Skeletal muscle satellite cell (primary cell): ENCODE measurements around the gene PLCB1.
"Not testable (repeated sequence)": the region's sequence is repeated elsewhere in the genome, so short reads cannot be mapped to it uniquely, and the experiment has no call there.

Experiments
- H3K27me3 ChIP-seq: 2 replicates; pipeline ENCODE4 v1.7.0; 2013; ENCODE audit warnings: low read length; ENCODE audit not compliant: control insufficient read depth, insufficient read depth
- H3K36me3 ChIP-seq: 2 replicates; pipeline ENCODE4 v1.7.0; 2013; ENCODE audit warnings: mild to moderate bottlenecking, control low read depth, low read length; ENCODE audit not compliant: insufficient read depth
- H3K4me1 ChIP-seq: 2 replicates; pipeline ENCODE4 v1.7.0; 2013; ENCODE audit warnings: low read length; ENCODE audit not compliant: control insufficient read depth, insufficient read depth
- H3K4me2 ChIP-seq: 2 replicates; pipeline ENCODE4 v1.7.0; 2013; ENCODE audit warnings: mild to moderate bottlenecking, low read length
- H3K4me3 ChIP-seq: 2 replicates; pipeline ENCODE4 v1.7.0; 2013; ENCODE audit warnings: low read length
- H3K9ac ChIP-seq: 2 replicates; pipeline ENCODE4 v1.7.0; 2013; ENCODE audit warnings: mild to moderate bottlenecking, low read depth, low read length, moderate library complexity
- H3K9me3 ChIP-seq: replicated peaks from 2 replicates; pipeline ENCODE4 v1.7.0; 2013; ENCODE audit warnings: mild to moderate bottlenecking, control low read depth, low read length

PLCB1 gene

GRCh38 chr20:8428988-8429387 lies 296.9 kb downstream of the PLCB1 start:
- Histone ChIP-seq H3K9ac (no peak overlapping the region), H3K36me3 (no peaks in the 10 kb centered on the region), H3K4me2 (no peak overlapping the region)

GRCh38 chr20:8431538-8432434 lies 299.7 kb downstream of the PLCB1 start:
- no peaks in the 10 kb centered on the region for H3K4me1 ChIP-seq
- H3K4me3 ChIP-seq = no peak overlapping the region
- H3K36me3 ChIP-seq = no peaks in the 10 kb centered on the region
- no peak overlapping the region for H3K9ac ChIP-seq
- no peaks in the 10 kb centered on the region for H3K27me3 ChIP-seq
- no peaks in the 10 kb centered on the region for H3K9me3 ChIP-seq
- no peak overlapping the region for H3K4me2 ChIP-seq

More at GRCh38 chr20:8428988-8429387, 296.9 kb downstream of the PLCB1 start:
- H3K9me3 ChIP-seq = no peaks in the 10 kb centered on the region
- peaks cover 2% of the 10 kb centered on the region for H3K4me1 ChIP-seq
- no peaks in the 10 kb centered on the region for H3K27me3 ChIP-seq
- H3K4me3 ChIP-seq = no peak overlapping the region

- Histone ChIP-seq H3K27me3 (no peaks in the 10 kb centered on the region), H3K9ac (no peak overlapping the region), H3K4me1 (no peaks in the 10 kb centered on the region), H3K4me2 (no peak overlapping the region), H3K36me3 (no peaks in the 10 kb centered on the region), H3K9me3 (no peaks in the 10 kb centered on the region), H3K4me3 (no peak overlapping the region)
These were observed 300.5 kb downstream of the PLCB1 start for GRCh38 chr20:8432435-8433148.

- H3K4me3 ChIP-seq = no peak overlapping the region
- no peak overlapping the region for H3K4me2 ChIP-seq
- no peaks in the 10 kb centered on the region for H3K36me3 ChIP-seq
- H3K27me3 ChIP-seq = no peaks in the 10 kb centered on the region
- no peaks in the 10 kb centered on the region for H3K9me3 ChIP-seq
- H3K9ac ChIP-seq = no peak overlapping the region
- H3K4me1 ChIP-seq = no peaks in the 10 kb centered on the region
These were observed 301.2 kb downstream of the PLCB1 start for GRCh38 chr20:8433291-8433690.

- Histone ChIP-seq H3K9me3 (no peaks in the 10 kb centered on the region), H3K27me3 (no peaks in the 10 kb centered on the region), H3K4me1 (no peaks in the 10 kb centered on the region), H3K4me2 (no peak overlapping the region), H3K4me3 (no peak overlapping the region), H3K36me3 (no peaks in the 10 kb centered on the region), H3K9ac (no peak overlapping the region)
These were observed 302.3 kb downstream of the PLCB1 start for GRCh38 chr20:8434326-8434876.

- no peaks in the 10 kb centered on the region for H3K4me1 ChIP-seq
- H3K4me3 ChIP-seq = no peak overlapping the region
- no peak overlapping the region for H3K9ac ChIP-seq
- H3K4me2 ChIP-seq = no peak overlapping the region
- no peaks in the 10 kb centered on the region for H3K27me3 ChIP-seq
- no peaks in the 10 kb centered on the region for H3K9me3 ChIP-seq
- H3K36me3 ChIP-seq = no peaks in the 10 kb centered on the region
These were observed 303.4 kb downstream of the PLCB1 start for GRCh38 chr20:8435285-8436035.

- H3K4me2 ChIP-seq, H3K4me1 ChIP-seq, H3K36me3 ChIP-seq: not testable (repeated sequence)
These were observed 304.9 kb downstream of the PLCB1 start for GRCh38 chr20:8436938-8437337.

GRCh38 chr20:8438748-8439147 lies 306.7 kb downstream of the PLCB1 start:
- Histone ChIP-seq H3K27me3 (no peaks in the 10 kb centered on the region), H3K4me2 (no peak overlapping the region), H3K4me3 (no peak overlapping the region), H3K9me3 (no peaks in the 10 kb centered on the region), H3K4me1 (no peaks in the 10 kb centered on the region), H3K9ac (no peak overlapping the region), H3K36me3 (no peaks in the 10 kb centered on the region)

More at GRCh38 chr20:8436938-8437337, 304.9 kb downstream of the PLCB1 start:
- not testable (repeated sequence) for H3K27me3 ChIP-seq, H3K9ac ChIP-seq, H3K4me3 ChIP-seq, H3K9me3 ChIP-seq

GRCh38 chr20:8443464-8444072 lies 311.5 kb downstream of the PLCB1 start:
- H3K27me3 ChIP-seq = no peaks in the 10 kb centered on the region
- H3K4me2 ChIP-seq = no peak overlapping the region
- no peak overlapping the region for H3K9ac ChIP-seq
- H3K9me3 ChIP-seq = no peaks in the 10 kb centered on the region
- no peaks in the 10 kb centered on the region for H3K4me1 ChIP-seq
- no peak overlapping the region for H3K4me3 ChIP-seq
- H3K36me3 ChIP-seq = no peaks in the 10 kb centered on the region

- H3K4me1 ChIP-seq = no peaks in the 10 kb centered on the region
- no peak overlapping the region for H3K9ac ChIP-seq
- H3K4me3 ChIP-seq = no peak overlapping the region
- H3K4me2 ChIP-seq = no peak overlapping the region
- no peaks in the 10 kb centered on the region for H3K27me3 ChIP-seq
- H3K36me3 ChIP-seq = no peaks in the 10 kb centered on the region
- H3K9me3 ChIP-seq = no peaks in the 10 kb centered on the region
These were observed 315.4 kb downstream of the PLCB1 start for GRCh38 chr20:8447262-8448120.
